Measurements from ENCODE around the gene MAPK14. TPM values are rescaled to one million over a fixed set of nuclear protein-coding genes. Genes with fewer than 3 reads are reported as not detected.
A peak's percentile ranks its signal among the peaks of the same experiment; 100 is the strongest.

Gene MAPK14
- total RNA-seq, 1 experiment from 2014 or later, result 56.8 TPM

- Histone ChIP-seq H4K20me1 (ENCODE audit: low read length) (no peaks in the 10 kb centered on the region), H3F3A (ENCODE audit: low read length, unreplicated experiment) (no peaks in the 10 kb centered on the region), H3K9me3 (ENCODE audit: low read length) (no peaks in the 10 kb centered on the region), H2AFZ (ENCODE audit: low read length) (no peak overlapping the region), H3K9me2 (replicated peaks; ENCODE audit: low read length) (no peaks in the 10 kb centered on the region), H3K4me3 (ENCODE audit: low read length) (no peak overlapping the region), H3K27ac (ENCODE audit: low read length) (no peak overlapping the region), H3K9ac (ENCODE audit: low read length) (no peak overlapping the region), H3K4me1 (ENCODE audit: insufficient read depth, low read length) (peaks cover 34% of the 10 kb centered on the region), H3K4me2 (ENCODE audit: low read length) (peak overlapping the region; percentile 14; the same call in 1 of the 2 replicates), H3K27me3 (ENCODE audit: low read length) (no peaks in the 10 kb centered on the region), H3K79me2 (ENCODE audit: low read length) (peaks cover 12% of the 10 kb centered on the region), H3K36me3 (ENCODE audit: low read depth, low read length) (no peaks in the 10 kb centered on the region)
- DNase-seq, result no peak
- BruUV-seq (replicated peaks), result no TSS peak
- intact Hi-C loops (cut with micrococcal nuclease), result no loop called here
- TF ChIP-seq CTCF (conservative IDR thresholded peaks at IDR 0.05; ENCODE audit: low read depth, low read length) (no peak), EZH2phosphoT487 (IDR thresholded peaks at IDR 0.05; ENCODE audit: borderline replicate concordance, low read length) (no peak), EZH2 (IDR thresholded peaks at IDR 0.05; ENCODE audit: low read length, unreplicated experiment) (no peak)
- POLR2A ChIA-PET (ENCODE audit: unreplicated experiment), result no interaction called here
- CTCF ChIA-PET, result no interaction called here
- no peak for ATAC-seq
Measured at GRCh38 chr6:36126553-36127458, 99.2 kb downstream of the MAPK14 start.

- BruUV-seq (replicated peaks), result no TSS peak
- ChIA-PET POLR2A (ENCODE audit: unreplicated experiment) (no interaction called here), CTCF (no interaction called here)
- DNase-seq (peak; percentile 64), ATAC-seq (peak; percentile 35)
- TF ChIP-seq CTCF (conservative IDR thresholded peaks at IDR 0.05; ENCODE audit: low read depth, low read length) (no peak), EZH2phosphoT487 (IDR thresholded peaks at IDR 0.05; ENCODE audit: borderline replicate concordance, low read length) (no peak), EZH2 (IDR thresholded peaks at IDR 0.05; ENCODE audit: low read length, unreplicated experiment) (no peak)
- peaks cover 17% of the 10 kb centered on the region for H3K79me2 ChIP-seq (ENCODE audit: low read length)
- H3K9me2 ChIP-seq (replicated peaks; ENCODE audit: low read length), result no peaks in the 10 kb centered on the region
- intact Hi-C loops (cut with micrococcal nuclease), result no loop called here
- H3K4me3 ChIP-seq (ENCODE audit: low read length), result no peak overlapping the region
- H3K4me1 ChIP-seq (ENCODE audit: insufficient read depth, low read length), result peaks cover 39% of the 10 kb centered on the region
- no peaks in the 10 kb centered on the region for H3K9me3 ChIP-seq (ENCODE audit: low read length)
- no peak overlapping the region for H2AFZ ChIP-seq (ENCODE audit: low read length)
- H3K4me2 ChIP-seq (ENCODE audit: low read length), result peak overlapping the region; percentile 14; the same call in 1 of the 2 replicates
- H4K20me1 ChIP-seq (ENCODE audit: low read length), result no peaks in the 10 kb centered on the region
- no peak overlapping the region for H3K9ac ChIP-seq (ENCODE audit: low read length)
- no peaks in the 10 kb centered on the region for H3K27me3 ChIP-seq (ENCODE audit: low read length)
- H3K27ac ChIP-seq (ENCODE audit: low read length), result no peak overlapping the region
- H3F3A ChIP-seq (ENCODE audit: low read length, unreplicated experiment), result no peaks in the 10 kb centered on the region
- no peaks in the 10 kb centered on the region for H3K36me3 ChIP-seq (ENCODE audit: low read depth, low read length)
Measured at GRCh38 chr6:36127462-36128016, 99.9 kb downstream of the MAPK14 start.

- no peaks in the 10 kb centered on the region for H3K36me3 ChIP-seq (ENCODE audit: low read depth, low read length)
- ATAC-seq (no peak), DNase-seq (no peak)
- H3K9me3 ChIP-seq (ENCODE audit: low read length), result no peaks in the 10 kb centered on the region
- no peak overlapping the region for H3K4me2 ChIP-seq (ENCODE audit: low read length)
- H3F3A ChIP-seq (ENCODE audit: low read length, unreplicated experiment), result no peaks in the 10 kb centered on the region
- BruUV-seq (replicated peaks), result no TSS peak
- no peak overlapping the region for H3K4me3 ChIP-seq (ENCODE audit: low read length)
- H3K9ac ChIP-seq (ENCODE audit: low read length), result no peak overlapping the region
- H3K79me2 ChIP-seq (ENCODE audit: low read length), result peaks cover 22% of the 10 kb centered on the region
- TF ChIP-seq EZH2phosphoT487 (IDR thresholded peaks at IDR 0.05; ENCODE audit: borderline replicate concordance, low read length) (no peak), CTCF (conservative IDR thresholded peaks at IDR 0.05; ENCODE audit: low read depth, low read length) (no peak), EZH2 (IDR thresholded peaks at IDR 0.05; ENCODE audit: low read length, unreplicated experiment) (no peak)
- H3K27me3 ChIP-seq (ENCODE audit: low read length), result no peaks in the 10 kb centered on the region
- no peaks in the 10 kb centered on the region for H3K9me2 ChIP-seq (replicated peaks; ENCODE audit: low read length)
- peaks cover 39% of the 10 kb centered on the region for H3K4me1 ChIP-seq (ENCODE audit: insufficient read depth, low read length)
- ChIA-PET POLR2A (ENCODE audit: unreplicated experiment) (no interaction called here), CTCF (no interaction called here)
- intact Hi-C loops (cut with micrococcal nuclease), result no loop called here
- no peaks in the 10 kb centered on the region for H4K20me1 ChIP-seq (ENCODE audit: low read length)
- H3K27ac ChIP-seq (ENCODE audit: low read length), result no peak overlapping the region
- no peak overlapping the region for H2AFZ ChIP-seq (ENCODE audit: low read length)
Measured at GRCh38 chr6:36128073-36128472, 100.5 kb downstream of the MAPK14 start.

Data from PC-3 (cell line).